ENCODE data around the gene ZNF253. TPM values are rescaled to one million over a fixed set of nuclear protein-coding genes. Genes with fewer than 3 reads are reported as not detected.
"Not testable (repeated sequence)": the region's sequence is repeated elsewhere in the genome, so short reads cannot be mapped to it uniquely, and the experiment has no call there.

The ZNF253 gene
- total RNA-seq, 2 experiments from 2014 or later = 4.9 to 5.2 TPM

- no peaks in the 10 kb centered on the region for H3K27me3 ChIP-seq (ENCODE audit: control insufficient read depth in 1 of 2, insufficient read depth in 2 of 2, low read length in 2 of 2)
- no peak overlapping the region for H3K4me3 Mint-ChIP-seq
- no peaks in the 10 kb centered on the region for H3K36me3 ChIP-seq (ENCODE audit: insufficient read depth, low read length)
- H3K9me3 Mint-ChIP-seq = peaks cover 4% of the 10 kb centered on the region
- ATAC-seq (ENCODE audit: poor library complexity) = no peak
- H3K4me1 ChIP-seq (ENCODE audit: insufficient read depth, low read length) = no peaks in the 10 kb centered on the region
- no peak overlapping the region for H3K4me3 ChIP-seq (ENCODE audit: low read length)
- POLR2A ChIA-PET = no interaction called here
- peaks cover 5% of the 10 kb centered on the region for H3K36me3 Mint-ChIP-seq (ENCODE audit: low read depth)
- TF ChIP-seq CTCF (IDR thresholded peaks at IDR 0.05) = no peak
- H3K27ac ChIP-seq (ENCODE audit: low read depth in 1 of 2, low read length in 2 of 2) = no peak overlapping the region
- H3K4me1 Mint-ChIP-seq (ENCODE audit: low read depth) = no peaks in the 10 kb centered on the region
- intact Hi-C loops (cut with DNase I, micrococcal nuclease) = no loop called here
- H3K27ac Mint-ChIP-seq = no peak overlapping the region
- peaks cover 4 to 16% of the 10 kb centered on the region in 2 experiments for H3K9me3 ChIP-seq (ENCODE audit: control insufficient read depth in 1 of 2, insufficient read depth in 1 of 2, low read length in 2 of 2)
- DNase-seq = no peak
- CTCF ChIA-PET = no interaction called here
- no peaks in the 10 kb centered on the region for H3K27me3 Mint-ChIP-seq
Observed at GRCh38 chr19:19847781-19848180, 17.9 kb upstream of the ZNF253 start.

GRCh38 chr19:19849056-19849455 is 16.6 kb upstream of the ZNF253 start:
- intact Hi-C loops (cut with DNase I, micrococcal nuclease) = no loop called here
- ATAC-seq (ENCODE audit: poor library complexity) = no peak
- Mint-ChIP-seq H3K4me3 (no peak overlapping the region), H3K4me1 (ENCODE audit: low read depth) (no peaks in the 10 kb centered on the region), H3K9me3 (peaks cover 4% of the 10 kb centered on the region), H3K27ac (no peak overlapping the region), H3K27me3 (no peaks in the 10 kb centered on the region), H3K36me3 (ENCODE audit: low read depth) (no peaks in the 10 kb centered on the region)
- no peak overlapping the region for H3K27ac ChIP-seq (ENCODE audit: low read depth in 1 of 2, low read length in 2 of 2)
- no peak for TF ChIP-seq CTCF (IDR thresholded peaks at IDR 0.05)
- no peaks in the 10 kb centered on the region for H3K4me1 ChIP-seq (ENCODE audit: insufficient read depth, low read length)
- CTCF ChIA-PET = interaction anchor here (0.7 kb wide), 1 partner anchor 376 kb away, joined by 3 read pairs; no protein-coding TSS in a partner anchor
- POLR2A ChIA-PET = no interaction called here
- no peaks in the 10 kb centered on the region for H3K27me3 ChIP-seq (ENCODE audit: control insufficient read depth in 1 of 2, insufficient read depth in 2 of 2, low read length in 2 of 2)
- no peak overlapping the region for H3K4me3 ChIP-seq (ENCODE audit: low read length)
- DNase-seq = no peak
- peaks cover 4 to 11% of the 10 kb centered on the region in 2 experiments for H3K9me3 ChIP-seq (ENCODE audit: control insufficient read depth in 1 of 2, insufficient read depth in 1 of 2, low read length in 2 of 2)
- H3K36me3 ChIP-seq (ENCODE audit: insufficient read depth, low read length) = no peaks in the 10 kb centered on the region

- H3K9me3 Mint-ChIP-seq; H3K4me3 Mint-ChIP-seq; H3K4me1 ChIP-seq (ENCODE audit: insufficient read depth, low read length); H3K27me3 ChIP-seq (ENCODE audit: control insufficient read depth in 1 of 2, insufficient read depth in 2 of 2, low read length in 2 of 2); H3K36me3 Mint-ChIP-seq (ENCODE audit: low read depth); H3K36me3 ChIP-seq (ENCODE audit: insufficient read depth, low read length); H3K27ac Mint-ChIP-seq; intact Hi-C loops (cut with DNase I, micrococcal nuclease); H3K9me3 ChIP-seq (ENCODE audit: control insufficient read depth in 1 of 2, insufficient read depth in 1 of 2, low read length in 2 of 2); DNase-seq; H3K4me1 Mint-ChIP-seq (ENCODE audit: low read depth); H3K27ac ChIP-seq (ENCODE audit: low read depth in 1 of 2, low read length in 2 of 2); ATAC-seq (ENCODE audit: poor library complexity); H3K4me3 ChIP-seq (ENCODE audit: low read length); H3K27me3 Mint-ChIP-seq: not testable (repeated sequence)
- ChIA-PET POLR2A (interaction anchor here (1.0 kb wide), 1 partner anchor 14 kb away, joined by 3 read pairs; the partner anchor contains the start of gene ZNF253), CTCF (interaction anchor here (1.0 kb wide), 1 partner anchor 8 kb away, joined by 3 read pairs; no protein-coding TSS in a partner anchor)
Observed at GRCh38 chr19:19851740-19852139, 13.9 kb upstream of the ZNF253 start.

- Histone ChIP-seq H3K4me3 (ENCODE audit: low read length) (no peak overlapping the region), H3K27ac (ENCODE audit: low read depth in 1 of 2, low read length in 2 of 2) (no peak overlapping the region), H3K9me3 (ENCODE audit: control insufficient read depth in 1 of 2, insufficient read depth in 1 of 2, low read length in 2 of 2) (peaks cover 0 to 8% of the 10 kb centered on the region in 2 experiments), H3K4me1 (ENCODE audit: insufficient read depth, low read length) (peaks cover 10% of the 10 kb centered on the region), H3K36me3 (ENCODE audit: insufficient read depth, low read length) (no peaks in the 10 kb centered on the region), H3K27me3 (ENCODE audit: control insufficient read depth in 1 of 2, insufficient read depth in 2 of 2, low read length in 2 of 2) (no peaks in the 10 kb centered on the region)
- ChIA-PET POLR2A (interaction anchor here (0.6 kb wide), 1 partner anchor 1951 kb away, joined by 4 read pairs; no protein-coding TSS in a partner anchor), CTCF (no interaction called here)
- intact Hi-C loops (cut with DNase I, micrococcal nuclease) = no loop called here
- DNase-seq (no peak), ATAC-seq (ENCODE audit: poor library complexity) (no peak)
- Mint-ChIP-seq H3K36me3 (ENCODE audit: low read depth) (peaks cover 26% of the 10 kb centered on the region), H3K27ac (no peak overlapping the region), H3K27me3 (no peaks in the 10 kb centered on the region), H3K9me3 (no peaks in the 10 kb centered on the region), H3K4me3 (no peak overlapping the region), H3K4me1 (ENCODE audit: low read depth) (peaks cover 15% of the 10 kb centered on the region)
- no peak for TF ChIP-seq CTCF (IDR thresholded peaks at IDR 0.05)
Observed at GRCh38 chr19:19858751-19859150, 6.9 kb upstream of the ZNF253 start.

Measured in CD4-positive, alpha-beta T cell (primary cell).